Retinal pigment epithelial cell (primary cell): Measurements from ENCODE around the gene STIP1.

Experiments used
- DNase-seq: peaks from one replicate; pipeline ENCODE4 v3.0.0-alpha.2; 2010; ENCODE audit warnings: low read depth
- H3K4me3 ChIP-seq: 2 replicates; pipeline ENCODE4 v1.5.1; 2011; ENCODE audit warnings: mild to moderate bottlenecking, low read length, control low read depth, moderate library complexity
- TF ChIP-seq, protein P1 (sequence below): conservative IDR thresholded peaks from 2 replicates; pipeline ENCODE4 v1.5.1; 2011; ENCODE audit warnings: low read depth, low read length, control low read depth, inconsistent platforms

The STIP1 gene

DNA sequence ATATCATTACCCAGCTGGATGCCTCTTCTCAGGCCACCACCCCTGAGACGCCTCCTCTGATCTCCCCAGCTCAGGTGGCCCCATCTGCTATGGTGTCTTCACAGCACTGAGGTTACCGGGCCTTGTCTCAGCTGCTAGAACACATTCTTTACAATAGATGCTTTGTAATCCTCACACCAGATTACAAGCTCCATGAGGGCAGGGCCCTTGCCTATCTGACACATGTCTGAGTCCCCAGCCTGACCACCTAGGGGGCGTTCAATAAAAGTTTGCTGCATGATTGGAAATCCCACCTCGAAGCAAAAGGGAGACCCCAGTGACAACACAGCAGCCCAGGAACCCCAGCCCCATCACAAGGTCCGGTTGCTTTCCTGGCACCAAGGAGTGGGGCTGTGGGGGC is 22.0 kb upstream of the STIP1 start:
- no peak overlapping the region for H3K4me3 ChIP-seq
- no peak for DNase-seq
- TF ChIP-seq, protein P1, sequence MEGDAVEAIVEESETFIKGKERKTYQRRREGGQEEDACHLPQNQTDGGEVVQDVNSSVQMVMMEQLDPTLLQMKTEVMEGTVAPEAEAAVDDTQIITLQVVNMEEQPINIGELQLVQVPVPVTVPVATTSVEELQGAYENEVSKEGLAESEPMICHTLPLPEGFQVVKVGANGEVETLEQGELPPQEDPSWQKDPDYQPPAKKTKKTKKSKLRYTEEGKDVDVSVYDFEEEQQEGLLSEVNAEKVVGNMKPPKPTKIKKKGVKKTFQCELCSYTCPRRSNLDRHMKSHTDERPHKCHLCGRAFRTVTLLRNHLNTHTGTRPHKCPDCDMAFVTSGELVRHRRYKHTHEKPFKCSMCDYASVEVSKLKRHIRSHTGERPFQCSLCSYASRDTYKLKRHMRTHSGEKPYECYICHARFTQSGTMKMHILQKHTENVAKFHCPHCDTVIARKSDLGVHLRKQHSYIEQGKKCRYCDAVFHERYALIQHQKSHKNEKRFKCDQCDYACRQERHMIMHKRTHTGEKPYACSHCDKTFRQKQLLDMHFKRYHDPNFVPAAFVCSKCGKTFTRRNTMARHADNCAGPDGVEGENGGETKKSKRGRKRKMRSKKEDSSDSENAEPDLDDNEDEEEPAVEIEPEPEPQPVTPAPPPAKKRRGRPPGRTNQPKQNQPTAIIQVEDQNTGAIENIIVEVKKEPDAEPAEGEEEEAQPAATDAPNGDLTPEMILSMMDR, result no peak

DNA sequence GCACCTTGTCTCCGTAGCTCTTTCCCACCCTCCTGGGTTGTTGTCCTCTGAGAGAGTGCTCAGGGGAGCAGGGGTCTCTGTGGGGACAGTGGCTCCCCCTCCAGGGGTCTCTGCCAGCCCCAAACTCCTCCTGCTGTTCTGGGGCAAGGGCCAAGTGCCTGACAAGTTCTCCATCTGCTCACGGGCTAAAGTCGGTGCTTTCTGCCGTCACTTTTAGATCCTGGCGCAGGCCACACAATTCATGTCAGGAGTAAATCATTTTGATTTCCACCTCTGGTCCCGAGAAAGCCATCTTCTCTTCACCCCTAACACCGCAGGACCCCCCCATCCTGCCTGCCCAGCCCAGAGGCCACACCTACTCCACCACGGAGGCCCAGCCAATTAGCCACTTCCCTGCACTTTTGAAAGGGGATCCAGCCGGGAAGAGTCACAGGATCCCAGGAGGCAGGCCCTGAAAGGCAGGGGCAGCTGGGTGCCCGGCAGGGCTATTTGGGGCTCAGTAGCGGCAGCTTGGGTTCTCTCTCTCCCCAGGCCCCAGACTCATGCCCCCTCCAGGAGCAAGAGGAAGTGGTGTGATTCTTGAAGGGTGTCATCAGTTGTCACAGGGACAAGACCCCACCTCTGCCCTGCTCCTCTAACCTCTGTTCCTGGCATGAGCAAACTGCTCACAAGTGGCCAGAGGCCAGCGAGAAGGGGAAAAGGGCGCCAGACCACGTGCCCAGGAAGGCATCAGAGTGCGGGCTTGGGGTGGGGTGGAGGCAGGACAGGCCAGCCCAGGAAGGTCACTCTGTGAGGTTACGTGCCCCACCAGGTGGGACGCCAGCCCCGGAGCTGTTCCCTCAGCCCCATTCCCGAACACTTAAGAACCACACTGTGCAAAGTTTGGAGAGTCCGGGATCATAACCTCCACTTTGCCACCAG is 21.3 kb upstream of the STIP1 start:
- no peak for DNase-seq
- TF ChIP-seq, protein P1, result no peak
- peak overlapping the region; percentile 59 for H3K4me3 ChIP-seq

DNA sequence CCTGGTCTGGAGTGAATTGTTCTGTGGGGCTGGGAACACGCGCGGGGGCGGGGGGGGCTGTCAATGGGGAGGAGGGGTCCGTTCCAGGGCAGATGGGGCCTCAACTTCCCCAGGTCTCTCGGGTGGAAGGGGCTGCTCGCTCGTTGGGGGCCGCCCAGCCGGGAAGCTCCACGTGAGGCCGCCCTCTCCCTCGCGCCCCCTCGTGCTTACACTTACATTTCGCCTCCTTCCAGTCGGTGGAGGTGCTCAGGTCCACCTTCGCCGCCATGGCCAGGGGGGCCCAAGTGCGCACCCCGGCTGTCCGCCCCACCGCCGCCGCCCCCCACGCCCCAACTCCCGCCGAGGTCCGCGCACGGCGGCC is 20.5 kb upstream of the STIP1 start:
- TF ChIP-seq, protein P1, result peak; percentile 11
- H3K4me3 ChIP-seq, result peak overlapping the region; percentile 59
- no peak for DNase-seq

DNA sequence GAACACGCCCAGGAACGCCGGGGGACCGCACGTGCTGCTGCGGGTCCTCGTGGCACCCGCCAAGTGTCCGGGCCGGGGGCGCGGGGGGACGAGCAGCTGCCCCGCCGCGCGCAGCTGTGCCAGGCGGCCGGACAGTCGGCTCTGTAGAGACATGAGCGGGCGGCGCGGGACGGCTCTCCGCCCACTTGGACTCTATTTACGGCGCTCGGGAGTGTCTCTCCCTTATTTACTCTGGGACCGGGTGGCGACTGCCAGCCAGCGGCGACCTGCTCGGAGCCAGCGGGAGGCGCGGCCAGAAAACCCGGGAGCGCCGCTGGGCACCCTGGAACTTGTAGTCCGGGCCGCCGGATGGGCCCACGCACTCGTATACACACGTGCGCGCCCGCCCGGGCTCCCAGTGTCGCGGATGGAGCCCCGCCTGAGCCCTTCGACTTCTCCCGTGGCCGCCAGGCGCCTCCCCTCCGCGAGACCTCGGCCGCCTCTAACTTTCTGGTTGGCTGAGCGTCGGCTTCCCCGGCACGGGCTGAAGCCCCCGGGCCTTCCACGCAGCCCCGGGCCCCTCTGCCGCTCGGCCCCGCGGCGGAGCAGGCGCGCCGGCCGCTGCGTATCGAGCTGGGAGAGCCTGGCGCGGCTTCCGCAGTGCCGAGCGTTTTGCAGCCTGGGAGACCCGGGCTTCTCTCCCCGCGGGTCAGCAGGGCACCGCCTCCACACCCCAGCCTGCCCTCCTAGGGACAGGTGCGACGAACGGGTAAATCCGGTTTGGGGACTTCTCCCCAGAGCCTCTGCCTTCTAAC is 19.9 kb upstream of the STIP1 start, which contains the start of gene MACROD1:
TSS of gene MACROD1 (minus strand) at position 272 of the 794 bp plus-strand sequence. CDS start at position 153, 119 bp downstream.
- TF ChIP-seq, protein P1, result no peak
- peak within 1 kb of the TSS; percentile 59 for H3K4me3 ChIP-seq
- DNase-seq, result peak; percentile 22

DNA sequence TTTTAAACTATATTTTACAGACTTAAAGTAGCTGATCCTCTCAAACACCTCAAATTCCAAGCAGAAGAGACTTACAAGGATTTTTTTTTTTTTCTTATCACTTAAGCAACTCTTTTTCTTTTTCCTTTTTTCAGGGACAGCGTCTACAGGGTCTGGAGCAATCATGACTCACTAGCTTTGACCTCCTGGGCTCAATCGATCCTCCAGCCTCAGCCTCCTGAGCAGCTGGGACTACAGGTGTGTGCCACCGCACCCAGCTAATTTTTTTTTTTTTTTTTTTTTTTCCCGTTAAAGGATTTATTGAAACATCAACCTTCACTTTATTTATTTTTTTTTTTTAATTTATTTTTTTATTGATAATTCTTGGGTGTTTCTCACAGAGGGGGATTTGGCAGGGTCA is 15.6 kb upstream of the STIP1 start:
- TF ChIP-seq, protein P1, result no peak
- DNase-seq, result no peak
- no peak overlapping the region for H3K4me3 ChIP-seq

DNA sequence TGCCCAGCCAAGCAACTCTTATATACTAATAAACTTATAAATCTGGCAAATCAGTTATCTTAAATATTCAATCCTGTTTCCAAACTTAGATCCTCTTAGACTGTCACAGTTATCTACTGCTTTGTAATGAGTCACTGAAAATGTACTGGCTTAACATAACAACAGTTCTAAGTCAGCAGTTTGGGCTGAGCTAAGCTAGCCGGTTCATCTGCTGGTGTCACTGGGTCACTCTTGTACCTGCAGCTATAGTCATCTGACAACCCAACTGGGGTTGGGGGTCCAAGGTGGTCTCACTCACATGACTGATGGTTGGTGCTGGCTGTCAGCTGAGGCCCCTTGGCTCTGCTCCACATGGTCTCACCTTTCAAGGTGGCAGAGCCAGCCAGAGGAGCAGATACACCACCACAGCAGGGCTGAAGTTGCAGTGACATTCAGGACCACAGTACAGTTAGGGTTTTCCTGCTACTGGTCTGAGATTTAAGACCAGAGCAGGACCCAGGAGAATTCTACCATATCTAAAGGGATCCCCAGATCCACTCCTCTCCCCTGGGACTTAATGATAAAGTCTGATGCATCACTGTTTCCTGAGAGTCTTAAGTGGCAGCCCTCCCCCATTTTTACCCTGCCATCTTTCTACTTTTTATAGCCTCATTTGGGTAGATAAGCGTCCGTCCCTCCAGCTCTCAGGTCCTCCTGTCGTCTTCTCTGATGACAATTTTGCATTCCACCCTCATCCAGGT is 12.2 kb upstream of the STIP1 start:
- no peak overlapping the region for H3K4me3 ChIP-seq
- no peak for DNase-seq
- TF ChIP-seq, protein P1, result no peak
